IMR-90 (cell line): ENCODE data around the gene MYO10. TPM values are rescaled to one million over a fixed set of nuclear protein-coding genes. Genes with fewer than 3 reads are reported as not detected.

Experiments
- ATAC-seq: fragments of 200-7000 bp; cut with Tn5 transposase; 2 replicates; pipeline ENCODE4 v1.9.1; 2020; ENCODE audit warnings: low read depth, mild to moderate bottlenecking, moderate library complexity
- BruUV-seq: library from RNA; stranded (reverse); fragments of 400-500 nt; replicated peaks from 2 replicates; lab custom pipeline; 2021; lab: Mats Ljungman, UMichigan
- CTCF ChIA-PET: fragments of 300-600 bp; formaldehyde crosslinking; extraction: SDS; loops from one replicate; lab custom pipeline; 2021; ENCODE audit warnings: antibody characterized with exemption; lab: Yijun Ruan, JAX
- POLR2A ChIA-PET: fragments of 300-600 bp; sonication (Branson Sonifier 250); formaldehyde crosslinking; loops from one replicate; lab custom pipeline; 2022; ENCODE audit warnings: antibody characterized with exemption; ENCODE audit not compliant: unreplicated experiment; lab: Charles Lee
- DNase-seq: peaks from one replicate; pipeline ENCODE4 v3.0.0; 2013
- H2AFZ ChIP-seq: replicated peaks from 2 replicates; pipeline ENCODE3; 2013; ENCODE audit warnings: low read length, mild to moderate bottlenecking; ENCODE audit not compliant: poor library complexity
- H2AK5ac ChIP-seq: 2 replicates; pipeline ENCODE4 v1.6.1; 2013; ENCODE audit warnings: low read depth, low read length, inconsistent platforms
- H2AK9ac ChIP-seq: replicated peaks from 2 replicates; pipeline ENCODE3; 2013; ENCODE audit warnings: mild to moderate bottlenecking, low read depth, low read length, moderate library complexity; ENCODE audit not compliant: poor library complexity
- H2BK120ac ChIP-seq: 2 replicates; pipeline ENCODE4 v1.6.1; 2013; ENCODE audit warnings: low read depth, low read length, inconsistent platforms
- H2BK15ac ChIP-seq: 3 replicates; pipeline ENCODE4 v1.6.1; 2013; ENCODE audit warnings: low read depth, low read length, inconsistent platforms
- H2BK20ac ChIP-seq: 2 replicates; pipeline ENCODE4 v1.6.1; 2013; ENCODE audit warnings: low read depth, mild to moderate bottlenecking, inconsistent platforms, low read length, moderate library complexity
- H2BK5ac ChIP-seq: 2 replicates; pipeline ENCODE4 v1.6.1; 2013; ENCODE audit warnings: mild to moderate bottlenecking, low read depth, low read length, inconsistent platforms; ENCODE audit not compliant: poor library complexity, severe bottlenecking
- H3K14ac ChIP-seq: replicated peaks from 2 replicates; pipeline ENCODE4 v1.6.1; 2013; ENCODE audit warnings: low read depth, low read length, inconsistent platforms
- H3K18ac ChIP-seq: 2 replicates; pipeline ENCODE4 v1.6.1; 2013; ENCODE audit warnings: low read depth, low read length, control low read depth
- H3K23ac ChIP-seq: 2 replicates; pipeline ENCODE4 v1.6.1; 2013; ENCODE audit warnings: low read depth, low read length, inconsistent platforms
- H3K27ac ChIP-seq: 2 replicates; pipeline ENCODE4 v1.5.1; 2013; ENCODE audit warnings: mild to moderate bottlenecking, control low read depth, low read length; ENCODE audit not compliant: insufficient read depth
- H3K27me3 ChIP-seq: 2 replicates; pipeline ENCODE4 v1.6.1; 2013; ENCODE audit warnings: low read length; ENCODE audit not compliant: control insufficient read depth, insufficient read depth
- H3K36me3 ChIP-seq: 2 replicates; pipeline ENCODE4 v1.6.1; 2013; ENCODE audit warnings: low read length, mixed read lengths; ENCODE audit not compliant: control insufficient read depth, insufficient read depth
- H3K4ac ChIP-seq: 2 replicates; pipeline ENCODE4 v1.6.1; 2013; ENCODE audit warnings: low read depth, low read length, inconsistent platforms
- H3K4me1 ChIP-seq: 2 replicates; pipeline ENCODE4 v1.6.1; 2013; ENCODE audit warnings: low read length, mixed read lengths; ENCODE audit not compliant: control insufficient read depth, insufficient read depth
- H3K4me2 ChIP-seq: 2 replicates; pipeline ENCODE4 v1.6.1; 2013; ENCODE audit warnings: low read depth, mild to moderate bottlenecking, control low read depth, low read length, moderate library complexity
- H3K4me3 ChIP-seq: 2 replicates; pipeline ENCODE4 v1.5.1; 2013; ENCODE audit warnings: low read depth, mild to moderate bottlenecking, control low read depth, low read length, moderate library complexity; ENCODE audit not compliant: insufficient read depth
- H3K56ac ChIP-seq: 2 replicates; pipeline ENCODE4 v1.6.1; 2013; ENCODE audit warnings: low read length, inconsistent platforms; ENCODE audit not compliant: insufficient read depth; ENCODE audit errors: extremely low read depth
- H3K79me1 ChIP-seq, 2 experiments: 2 replicates each; pipeline ENCODE4 v1.6.1; 2013; ENCODE audit warnings: low read length in 2 of 2, inconsistent platforms in 1 of 2, low read depth in 1 of 2
- H3K9ac ChIP-seq: 2 replicates; pipeline ENCODE4 v1.6.1; 2013; ENCODE audit warnings: low read depth, low read length, control low read depth
- H3K9me1 ChIP-seq: 2 replicates; pipeline ENCODE4 v1.6.1; 2013; ENCODE audit warnings: low read length, inconsistent platforms; ENCODE audit not compliant: insufficient read depth
- H3K9me3 ChIP-seq: 2 replicates; pipeline ENCODE4 v1.6.1; 2013; ENCODE audit warnings: low read length; ENCODE audit not compliant: control insufficient read depth, insufficient read depth
- H4K20me1 ChIP-seq: 2 replicates; pipeline ENCODE4 v1.6.1; 2013; ENCODE audit warnings: low read length, inconsistent platforms; ENCODE audit not compliant: insufficient read depth
- H4K5ac ChIP-seq: 2 replicates; pipeline ENCODE4 v1.6.1; 2013; ENCODE audit warnings: mild to moderate bottlenecking, low read depth, low read length, control low read depth
- H4K8ac ChIP-seq, 2 experiments: 2 replicates each; pipeline ENCODE4 v1.6.1; 2013; ENCODE audit warnings: low read depth in 2 of 2, low read length in 2 of 2, control low read depth in 1 of 2, inconsistent platforms in 1 of 2
- H4K91ac ChIP-seq: 2 replicates; pipeline ENCODE4 v1.6.1; 2013; ENCODE audit warnings: low read depth, low read length, inconsistent platforms; ENCODE audit not compliant: insufficient read depth
- BHLHE40 ChIP-seq: fragments of 150-350 bp; IDR thresholded peaks from 2 replicates; pipeline ENCODE4 v1.6.1; 2016; ENCODE audit warnings: mild to moderate bottlenecking, low read depth, low read length
- CEBPB ChIP-seq: IDR thresholded peaks from 2 replicates; pipeline ENCODE4 v1.6.1; 2012; ENCODE audit warnings: low read depth, low read length, improper control_type of control experiment
- CHD1 ChIP-seq: IDR thresholded peaks from 2 replicates; pipeline ENCODE4 v1.6.1; 2012; ENCODE audit warnings: low read depth, low read length, improper control_type of control experiment
- CTCF ChIP-seq: conservative IDR thresholded peaks from 2 replicates; pipeline ENCODE4 v1.5.1; 2012; ENCODE audit warnings: mild to moderate bottlenecking, low read depth, low read length, improper control_type of control experiment
- FOS ChIP-seq: fragments of 150-350 bp; IDR thresholded peaks from 2 replicates; pipeline ENCODE4 v1.6.1; 2016; ENCODE audit warnings: low read depth, low read length
- MAFK ChIP-seq: IDR thresholded peaks from 2 replicates; pipeline ENCODE4 v1.6.1; 2012; ENCODE audit warnings: low read depth, low read length, improper control_type of control experiment
- MAZ ChIP-seq: IDR thresholded peaks from 2 replicates; pipeline ENCODE4 v1.6.1; 2012; ENCODE audit warnings: low read depth, mild to moderate bottlenecking, low read length, improper control_type of control experiment, moderate library complexity, borderline replicate concordance
- MXI1 ChIP-seq: IDR thresholded peaks from 2 replicates; pipeline ENCODE4 v1.6.1; 2012; ENCODE audit warnings: low read depth, mild to moderate bottlenecking, low read length, moderate library complexity, borderline replicate concordance
- NFE2L2 ChIP-seq: fragments of 150-350 bp; IDR thresholded peaks from 2 replicates; pipeline ENCODE4 v1.6.1; 2016; ENCODE audit warnings: low read depth, mild to moderate bottlenecking, low read length
- POLR2A ChIP-seq: IDR thresholded peaks from 2 replicates; pipeline ENCODE4 v1.6.1; 2012; ENCODE audit warnings: mild to moderate bottlenecking, low read depth, low read length
- RAD21 ChIP-seq: IDR thresholded peaks from 2 replicates; pipeline ENCODE4 v1.6.1; 2012; ENCODE audit warnings: low read length, improper control_type of control experiment
- RCOR1 ChIP-seq: IDR thresholded peaks from 2 replicates; pipeline ENCODE4 v1.6.1; 2012; ENCODE audit warnings: mild to moderate bottlenecking, low read length, improper control_type of control experiment; ENCODE audit not compliant: insufficient replicate concordance
- RFX5 ChIP-seq: IDR thresholded peaks from 2 replicates; pipeline ENCODE4 v1.8.0; 2012; ENCODE audit warnings: low read depth, mild to moderate bottlenecking, low read length, moderate library complexity
- SMC3 ChIP-seq: fragments of 150-350 bp; IDR thresholded peaks from 2 replicates; pipeline ENCODE4 v1.6.1; 2016; ENCODE audit warnings: low read depth, mild to moderate bottlenecking, antibody characterized with exemption, low read length, moderate library complexity
- WGBS, 2 experiments: methylation state at CpG; one replicate each; pipeline versions ENCODE4 v1.1.5 to v1.1.7; 2013; ENCODE audit warnings: missing lambda C conversion rate in 2 of 2; ENCODE audit not compliant: insufficient read length in 1 of 2; ENCODE audit errors: extremely low coverage in 2 of 2; 5-methylcytosine and 5-hydroxymethylcytosine counted together
- dilution Hi-C: fragments of 300-500 bp; cut with HindIII; formaldehyde crosslinking; loops from one replicate; pipeline ENCODE4 v1.14.3; 2018; ENCODE audit warnings: low sequenced_read_pairs; ENCODE audit not compliant: unreplicated experiment
- in situ Hi-C: fragments of 300-500 bp; cut with MboI; formaldehyde crosslinking; loops from 3 replicates; pipeline ENCODE4 v1.14.3; 2019; ENCODE audit warnings: low sequenced_read_pairs, inconsistent platforms, mixed read lengths
- intact Hi-C: fragments of 100-400 bp; cut with micrococcal nuclease; formaldehyde crosslinking; loops from 2 replicates; pipeline ENCODE4 v1.10.0; 2022
- polyA plus RNA-seq, 3 experiments: library from polyadenylated mRNA; depleted of rRNA; stranded (reverse); fragments of >200 nt; gene quantifications; 2 replicates each; pipeline ENCODE4 v1.2.3, GENCODE V29; 2012; ENCODE audit warnings: low replicate concordance in 1 of 3
- total RNA-seq: library from RNA; depleted of rRNA; stranded (reverse); fragments of >200 nt; gene quantifications from 2 replicates; pipeline ENCODE4 v1.2.3, GENCODE V29; 2012
- TF ChIP-seq, protein P1 (sequence below): fragments of 150-350 bp; IDR thresholded peaks from 2 replicates; pipeline ENCODE4 v1.6.1; 2017; ENCODE audit warnings: mild to moderate bottlenecking, antibody characterized with exemption, low read length, low read depth
- TF ChIP-seq, protein P2 (sequence below): fragments of 150-350 bp; IDR thresholded peaks from 2 replicates; pipeline ENCODE4 v1.6.1; 2016; ENCODE audit warnings: low read depth, mild to moderate bottlenecking, low read length, moderate library complexity, borderline replicate concordance

Gene MYO10
- total and polyA plus RNA-seq, 2 of the 4 experiments (the other 2 are of a cell fraction), result 39.9 to 115 TPM

GRCh38 chr5:16772556-16772955 lies 163.5 kb downstream of the MYO10 start:
- no CpG with 5 or more reads among the region's 3 CpGs for WGBS, 2 experiments
- no peak overlapping the region for H2BK5ac ChIP-seq
- H2BK120ac ChIP-seq, result no peak overlapping the region
- H3K4me3 ChIP-seq, result no peak overlapping the region
- peaks cover 36 to 67% of the 10 kb centered on the region in 2 experiments for H3K79me1 ChIP-seq
- DNase-seq (no peak), ATAC-seq (no peak)
- H2AFZ ChIP-seq, result no peak overlapping the region
- peaks cover 40% of the 10 kb centered on the region for H3K36me3 ChIP-seq
- no peak overlapping the region for H4K5ac ChIP-seq
- dilution Hi-C loops (no loop called here), in situ Hi-C loops (no loop called here), intact Hi-C loops (no loop called here)
- no peak overlapping the region for H2AK9ac ChIP-seq
- no peaks in the 10 kb centered on the region for H3K27me3 ChIP-seq
- H3K4me2 ChIP-seq, result no peak overlapping the region
- no peak for TF ChIP-seq FOS
- TF ChIP-seq BHLHE40, result no peak
- TF ChIP-seq SMC3, result no peak
- TF ChIP-seq, protein P1, sequence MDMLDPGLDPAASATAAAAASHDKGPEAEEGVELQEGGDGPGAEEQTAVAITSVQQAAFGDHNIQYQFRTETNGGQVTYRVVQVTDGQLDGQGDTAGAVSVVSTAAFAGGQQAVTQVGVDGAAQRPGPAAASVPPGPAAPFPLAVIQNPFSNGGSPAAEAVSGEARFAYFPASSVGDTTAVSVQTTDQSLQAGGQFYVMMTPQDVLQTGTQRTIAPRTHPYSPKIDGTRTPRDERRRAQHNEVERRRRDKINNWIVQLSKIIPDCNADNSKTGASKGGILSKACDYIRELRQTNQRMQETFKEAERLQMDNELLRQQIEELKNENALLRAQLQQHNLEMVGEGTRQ, result no peak
- TF ChIP-seq CHD1, result no peak
- TF ChIP-seq RCOR1, result no peak
- TF ChIP-seq CTCF, result no peak
- TF ChIP-seq CEBPB, result no peak
- no peak for TF ChIP-seq RFX5
- TF ChIP-seq MAZ, result no peak
- no peak for TF ChIP-seq MXI1
- no peak for TF ChIP-seq RAD21
- no peak for TF ChIP-seq NFE2L2
- TF ChIP-seq POLR2A, result no peak
- TF ChIP-seq, protein P2, sequence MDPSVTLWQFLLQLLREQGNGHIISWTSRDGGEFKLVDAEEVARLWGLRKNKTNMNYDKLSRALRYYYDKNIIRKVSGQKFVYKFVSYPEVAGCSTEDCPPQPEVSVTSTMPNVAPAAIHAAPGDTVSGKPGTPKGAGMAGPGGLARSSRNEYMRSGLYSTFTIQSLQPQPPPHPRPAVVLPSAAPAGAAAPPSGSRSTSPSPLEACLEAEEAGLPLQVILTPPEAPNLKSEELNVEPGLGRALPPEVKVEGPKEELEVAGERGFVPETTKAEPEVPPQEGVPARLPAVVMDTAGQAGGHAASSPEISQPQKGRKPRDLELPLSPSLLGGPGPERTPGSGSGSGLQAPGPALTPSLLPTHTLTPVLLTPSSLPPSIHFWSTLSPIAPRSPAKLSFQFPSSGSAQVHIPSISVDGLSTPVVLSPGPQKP, result no peak
- no peak for TF ChIP-seq MAFK
- H3K27ac ChIP-seq, result no peak overlapping the region
- no peaks in the 10 kb centered on the region for H3K9me3 ChIP-seq
- no peak overlapping the region for H4K91ac ChIP-seq
- peaks cover 2% of the 10 kb centered on the region for H3K4me1 ChIP-seq
- no TSS peak for BruUV-seq
- H3K56ac ChIP-seq, result no peak overlapping the region
- no peak overlapping the region for H3K23ac ChIP-seq
- no peak overlapping the region for H3K9ac ChIP-seq
- no peak overlapping the region for H2AK5ac ChIP-seq
- no peak overlapping the region for H3K18ac ChIP-seq
- no peak overlapping the region for H2BK15ac ChIP-seq
- CTCF ChIA-PET, result no interaction called here
- peaks cover 9% of the 10 kb centered on the region for H3K9me1 ChIP-seq
- no peak overlapping the region for H4K8ac ChIP-seq
- H2BK20ac ChIP-seq, result no peak overlapping the region
- POLR2A ChIA-PET, result no interaction called here
- H3K14ac ChIP-seq, result no peak overlapping the region
- peaks cover 26% of the 10 kb centered on the region for H4K20me1 ChIP-seq
- no peak overlapping the region for H3K4ac ChIP-seq
